GM12801 (cell line): Measurements from ENCODE around the gene RPL39.

Experiments used
- TF ChIP-seq, protein P1 (sequence below): IDR thresholded peaks from one replicate; pipeline ENCODE4 v1.5.1; 2011; ENCODE audit warnings: control low read depth; ENCODE audit not compliant: insufficient read length; ENCODE audit errors: extremely low read depth

RPL39 gene

DNA sequence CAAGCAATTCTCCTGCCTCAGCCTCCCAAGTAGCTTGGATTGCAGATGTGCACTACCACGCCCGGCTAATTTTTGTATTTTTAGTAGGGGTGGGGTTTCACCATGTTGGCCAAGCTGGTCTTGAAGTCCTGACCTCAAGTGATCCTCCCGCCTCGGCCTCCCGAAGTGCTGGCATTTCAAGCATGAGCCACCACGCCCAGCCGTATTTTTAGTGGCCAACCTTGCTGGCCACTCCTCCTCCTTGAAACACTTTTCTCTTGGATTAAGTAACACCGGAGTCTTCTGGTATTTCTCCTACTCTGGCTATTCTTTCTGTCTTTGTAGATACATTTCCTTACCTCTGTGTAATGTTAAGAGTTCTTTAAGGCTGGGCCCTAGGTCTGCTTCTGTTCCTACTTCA lies 11.1 kb upstream of the RPL39 start:
- TF ChIP-seq, protein P1, sequence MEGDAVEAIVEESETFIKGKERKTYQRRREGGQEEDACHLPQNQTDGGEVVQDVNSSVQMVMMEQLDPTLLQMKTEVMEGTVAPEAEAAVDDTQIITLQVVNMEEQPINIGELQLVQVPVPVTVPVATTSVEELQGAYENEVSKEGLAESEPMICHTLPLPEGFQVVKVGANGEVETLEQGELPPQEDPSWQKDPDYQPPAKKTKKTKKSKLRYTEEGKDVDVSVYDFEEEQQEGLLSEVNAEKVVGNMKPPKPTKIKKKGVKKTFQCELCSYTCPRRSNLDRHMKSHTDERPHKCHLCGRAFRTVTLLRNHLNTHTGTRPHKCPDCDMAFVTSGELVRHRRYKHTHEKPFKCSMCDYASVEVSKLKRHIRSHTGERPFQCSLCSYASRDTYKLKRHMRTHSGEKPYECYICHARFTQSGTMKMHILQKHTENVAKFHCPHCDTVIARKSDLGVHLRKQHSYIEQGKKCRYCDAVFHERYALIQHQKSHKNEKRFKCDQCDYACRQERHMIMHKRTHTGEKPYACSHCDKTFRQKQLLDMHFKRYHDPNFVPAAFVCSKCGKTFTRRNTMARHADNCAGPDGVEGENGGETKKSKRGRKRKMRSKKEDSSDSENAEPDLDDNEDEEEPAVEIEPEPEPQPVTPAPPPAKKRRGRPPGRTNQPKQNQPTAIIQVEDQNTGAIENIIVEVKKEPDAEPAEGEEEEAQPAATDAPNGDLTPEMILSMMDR, result no peak

DNA sequence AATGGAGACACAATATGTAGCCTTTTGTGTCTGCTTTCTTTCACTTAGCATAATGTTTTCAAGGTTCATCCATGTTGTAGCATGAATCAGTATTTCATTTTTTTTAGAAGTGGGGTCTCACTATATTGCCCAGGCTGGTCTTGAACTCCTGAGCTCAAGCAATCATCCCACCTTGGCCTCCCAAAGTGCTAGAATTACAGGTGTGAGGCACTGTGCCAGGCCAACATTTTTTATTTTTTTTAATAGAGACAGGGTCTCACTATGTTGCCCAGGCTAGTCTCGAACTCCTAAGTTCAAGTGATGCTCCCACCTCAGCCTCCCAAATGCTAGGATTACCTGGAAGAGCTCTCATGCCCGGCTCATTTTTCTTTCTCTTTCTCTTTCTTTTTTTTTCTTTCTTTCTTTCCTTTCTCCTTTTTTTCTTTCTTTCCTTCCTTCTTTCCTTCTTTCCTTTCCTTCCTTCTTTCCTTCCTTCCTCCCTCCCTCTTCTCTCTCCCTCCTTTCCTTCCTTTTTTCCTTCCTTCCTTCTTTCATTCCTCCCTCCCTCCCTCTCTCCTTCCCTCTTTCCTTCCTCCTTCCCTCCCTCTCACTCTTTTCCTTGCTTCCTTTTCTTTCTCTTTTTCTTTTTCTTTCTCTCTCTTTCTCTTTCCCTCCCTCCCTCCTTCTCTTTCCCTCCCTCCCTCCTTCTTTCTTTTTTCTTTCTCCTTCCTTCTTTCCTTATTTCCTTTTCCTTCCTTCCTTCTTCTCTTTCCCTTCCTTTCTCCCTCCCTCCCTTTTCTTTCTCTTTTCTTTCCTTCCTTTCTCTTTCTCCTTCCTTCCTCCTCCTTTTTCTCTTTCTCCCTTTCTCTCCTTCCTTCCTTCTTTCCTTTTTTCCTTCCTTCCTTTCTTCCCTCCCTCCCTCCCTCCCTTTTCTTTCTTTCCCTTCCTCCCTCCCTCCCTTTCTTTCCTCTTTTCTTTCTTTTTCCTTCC lies 10.1 kb upstream of the RPL39 start:
- TF ChIP-seq, protein P1, result no peak

DNA sequence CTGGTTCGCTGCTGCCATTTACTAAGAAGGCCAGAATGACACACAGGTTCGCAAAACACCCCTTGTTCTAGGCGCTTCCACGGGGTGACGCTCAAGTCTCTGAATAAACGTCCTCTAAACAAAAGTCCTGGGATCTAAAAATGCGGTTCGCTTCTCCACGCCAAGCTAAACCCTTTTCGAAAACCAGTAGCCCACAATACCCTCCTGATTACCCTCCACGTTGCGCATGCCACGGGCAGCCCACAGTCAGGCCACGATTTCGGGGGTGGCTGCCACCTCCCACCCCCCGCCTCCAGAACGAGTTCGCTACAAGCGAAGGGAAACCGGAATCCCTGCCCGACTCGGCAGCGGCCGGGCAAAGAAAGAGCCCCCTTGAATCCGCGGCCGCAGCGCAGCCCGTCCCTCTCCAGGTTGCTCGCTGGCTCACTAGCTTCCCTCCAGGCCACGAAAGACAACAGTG lies 423 bp downstream of the RPL39 start:
- TF ChIP-seq, protein P1, result no peak

DNA sequence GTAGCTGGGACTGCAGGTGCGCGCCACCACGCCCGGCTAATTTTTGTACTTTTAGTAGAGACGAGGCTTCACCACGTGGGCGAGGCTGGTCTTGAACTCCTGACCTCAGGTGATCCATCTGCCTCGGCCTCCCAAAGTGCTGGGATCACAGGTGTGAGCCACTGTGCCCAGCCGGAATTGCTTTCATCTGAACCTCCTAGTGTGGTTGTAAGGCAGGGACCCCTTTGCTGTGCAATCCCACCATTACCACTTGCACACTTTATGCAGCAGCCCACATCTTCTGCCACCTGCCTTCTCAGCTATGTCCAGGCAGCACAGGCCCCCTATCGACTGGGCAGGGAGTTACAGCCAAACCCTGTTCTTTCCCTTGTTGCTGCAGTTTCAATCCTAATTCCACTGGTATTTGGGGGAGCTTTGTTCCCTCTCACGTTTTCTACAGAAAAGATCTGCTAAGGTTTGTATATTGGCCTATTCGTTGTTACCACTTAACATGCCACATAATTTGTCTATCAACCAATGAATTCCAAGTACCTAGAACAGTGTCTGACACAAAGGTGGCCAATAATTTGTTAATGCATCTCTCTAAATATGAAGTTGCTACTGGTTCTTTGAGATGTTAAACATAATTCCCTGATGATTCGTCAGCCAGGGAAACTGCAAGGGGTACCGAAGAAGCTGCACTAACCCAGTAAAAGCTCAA lies 6.5 kb downstream of the RPL39 start:
- TF ChIP-seq, protein P1, result no peak

DNA sequence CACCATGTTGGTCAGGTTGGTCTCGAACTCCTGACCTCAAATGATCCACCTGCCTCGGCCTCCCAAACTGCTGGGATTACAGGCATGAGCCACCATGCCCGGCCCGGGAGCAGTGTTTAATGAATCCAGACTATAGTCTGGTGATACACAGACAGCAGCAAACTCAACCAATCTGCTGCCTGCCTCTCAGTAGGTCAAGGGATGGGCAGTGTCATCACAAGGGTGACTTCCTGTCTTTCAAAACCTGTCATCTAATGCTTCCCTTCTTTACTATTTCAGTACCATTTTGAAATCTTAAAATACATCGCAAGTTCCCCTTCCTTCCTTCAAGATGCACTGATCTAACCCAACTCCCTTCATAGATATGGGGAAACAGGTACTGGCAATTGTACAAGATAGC lies 8.4 kb downstream of the RPL39 start:
- TF ChIP-seq, protein P1, result no peak

DNA sequence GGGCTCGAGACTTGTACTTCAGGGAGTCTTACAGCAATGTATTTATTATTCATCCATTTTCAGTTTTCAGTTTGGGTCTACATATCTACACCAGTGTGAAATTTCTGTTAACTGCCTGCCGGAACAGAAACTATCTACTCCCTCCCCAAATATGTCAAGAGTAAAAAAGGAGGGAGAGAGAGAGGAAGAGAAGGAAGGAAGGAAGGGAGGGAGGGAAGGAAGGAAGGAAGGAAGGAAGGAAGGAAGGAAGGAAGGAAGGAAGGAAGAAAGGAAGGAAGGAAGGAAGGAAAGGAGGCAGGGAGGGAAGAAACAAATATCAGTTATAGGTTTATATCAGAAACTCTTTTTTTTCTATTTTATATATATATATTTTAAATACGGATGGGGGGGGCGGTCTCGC lies 12.6 kb downstream of the RPL39 start:
- TF ChIP-seq, protein P1, result no peak

DNA sequence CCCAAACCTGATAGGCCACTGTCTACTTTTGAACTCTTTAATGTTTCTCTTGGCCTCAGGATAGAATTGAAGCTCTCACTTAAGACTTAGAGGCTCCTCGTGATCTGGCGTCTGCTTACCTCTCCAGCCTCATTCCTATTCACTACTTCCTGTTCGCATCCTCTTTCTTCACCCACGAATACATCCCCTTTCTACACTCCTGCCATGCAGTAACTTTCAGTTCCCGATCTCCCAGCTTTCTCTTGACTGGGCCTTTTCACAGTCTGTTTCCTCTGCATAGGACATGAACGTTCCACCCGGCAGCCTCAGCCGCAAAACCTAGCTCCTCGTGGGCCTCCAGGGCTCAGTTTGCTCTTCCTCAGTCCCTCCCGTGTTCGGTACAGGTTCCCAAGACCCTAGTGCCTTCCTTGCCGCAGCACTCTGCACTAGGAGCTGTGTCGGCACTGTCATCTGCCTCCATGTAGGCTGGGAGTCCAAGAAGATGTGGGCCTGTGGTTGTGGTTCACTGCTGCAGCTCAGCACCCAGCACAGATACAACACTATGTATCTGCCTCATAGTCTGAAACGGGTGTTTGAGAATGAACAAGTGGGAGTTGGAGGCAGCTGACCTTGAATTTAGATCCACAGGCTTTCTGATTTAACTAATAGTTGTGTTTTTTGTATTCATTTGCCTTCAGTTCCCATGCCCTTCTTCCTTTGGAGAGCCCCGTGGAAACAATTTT lies 15.8 kb downstream of the RPL39 start:
- TF ChIP-seq, protein P1, result no peak
